HPDE6-E6E7 (cell line): ENCODE data around the gene CERT1.
A peak's percentile ranks its signal among the peaks of the same experiment; 100 is the strongest.

Experiments used
- DNase-seq: peaks from one replicate; pipeline ENCODE4 v3.0.0; 2011; ENCODE audit warnings: missing footprints; ENCODE audit errors: extremely low spot score

The CERT1 gene

GRCh38 chr5:75412111-75412990 lies 99.1 kb downstream of the CERT1 start:
- no peak for DNase-seq

- peak; percentile 29 for DNase-seq
Observed at GRCh38 chr5:75405296-75405695, 106.1 kb downstream of the CERT1 start.

GRCh38 chr5:75395277-75395676 lies 116.2 kb downstream of the CERT1 start:
- DNase-seq, result no peak

- no peak for DNase-seq
Observed at GRCh38 chr5:75389430-75389829, 122.0 kb downstream of the CERT1 start.

DNA sequence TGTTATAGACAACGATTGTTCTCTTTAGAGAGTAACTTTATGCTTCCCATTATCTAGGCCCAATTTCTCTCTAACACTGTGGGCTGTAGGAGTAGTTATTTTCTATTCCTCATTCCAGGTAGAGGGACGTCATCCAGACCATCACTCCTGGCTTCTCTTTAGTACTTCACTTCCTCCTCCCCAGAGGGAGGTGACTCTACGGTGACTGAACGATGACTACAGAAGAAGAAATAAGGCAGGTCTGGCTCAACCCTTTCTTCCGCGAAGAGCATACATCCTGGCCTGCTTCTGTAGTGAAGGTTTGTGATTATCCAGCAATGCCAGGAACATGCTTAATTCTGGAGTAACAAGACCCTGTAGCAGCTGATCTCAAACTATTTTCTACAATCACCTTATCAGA lies 123.6 kb downstream of the CERT1 start:
- DNase-seq, result peak; percentile 44

DNA sequence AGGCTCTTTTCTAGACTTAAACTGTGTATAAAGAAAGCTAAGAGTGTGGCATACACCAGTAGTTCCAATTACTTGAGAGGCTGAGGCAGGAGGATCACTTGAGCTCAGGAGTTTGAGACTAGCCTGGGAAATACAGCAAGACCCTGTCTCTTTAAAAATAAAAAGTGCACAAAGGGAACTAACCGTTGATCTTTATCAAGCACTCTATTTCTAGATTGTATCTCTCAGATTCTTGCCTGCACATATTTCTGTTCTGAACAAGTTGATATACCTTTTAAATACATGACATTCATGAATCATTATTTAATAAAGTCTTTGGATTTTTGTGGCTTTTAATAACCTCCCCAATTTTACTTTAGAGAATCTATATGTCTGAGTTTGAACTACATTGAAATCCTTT lies 127.2 kb downstream of the CERT1 start:
- no peak for DNase-seq

DNA sequence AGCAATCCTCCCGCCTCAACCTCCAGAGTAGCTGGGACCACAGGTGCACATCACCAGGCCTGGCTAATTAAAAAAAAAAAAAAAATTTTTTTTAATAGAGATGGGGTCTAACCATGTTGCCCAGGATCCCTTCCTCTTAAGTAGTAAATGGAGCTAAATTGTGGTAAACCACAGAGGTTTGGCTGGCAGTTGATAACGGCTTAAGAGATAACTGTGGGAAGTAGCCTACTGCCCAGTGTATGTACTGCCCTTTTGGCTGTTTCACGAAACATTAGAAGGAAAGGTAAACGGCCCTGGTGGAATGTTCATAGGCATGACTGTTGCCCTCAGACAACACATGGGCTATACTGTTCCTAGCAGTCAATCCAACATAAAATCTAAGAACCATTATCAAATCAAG lies 130.0 kb downstream of the CERT1 start:
- no peak for DNase-seq

DNA sequence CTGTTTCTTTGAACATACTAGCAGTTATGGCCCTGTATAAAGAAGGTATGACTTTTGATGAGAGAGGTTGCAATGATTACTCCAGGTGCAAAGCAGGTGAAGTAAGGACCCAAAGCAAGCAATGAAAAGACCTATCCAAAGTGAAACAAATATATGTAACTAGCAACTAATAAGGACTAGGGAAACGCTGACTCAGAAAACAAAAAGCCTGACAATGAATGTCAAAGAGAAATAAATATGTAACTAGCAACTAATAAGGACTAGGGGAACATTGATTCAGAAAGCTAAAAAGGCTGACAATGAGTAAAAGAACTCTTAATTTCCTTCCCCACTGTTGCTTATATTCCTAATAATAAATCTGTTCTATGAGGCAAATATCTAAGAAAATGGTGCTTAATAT lies 131.3 kb downstream of the CERT1 start:
- no peak for DNase-seq

- no peak for DNase-seq
Observed at GRCh38 chr5:75375414-75375813, 136.0 kb downstream of the CERT1 start.

GRCh38 chr5:75374394-75374814 lies 137.0 kb downstream of the CERT1 start:
- no peak for DNase-seq

GRCh38 chr5:75373862-75374261 lies 137.6 kb downstream of the CERT1 start:
- DNase-seq, result no peak

DNA sequence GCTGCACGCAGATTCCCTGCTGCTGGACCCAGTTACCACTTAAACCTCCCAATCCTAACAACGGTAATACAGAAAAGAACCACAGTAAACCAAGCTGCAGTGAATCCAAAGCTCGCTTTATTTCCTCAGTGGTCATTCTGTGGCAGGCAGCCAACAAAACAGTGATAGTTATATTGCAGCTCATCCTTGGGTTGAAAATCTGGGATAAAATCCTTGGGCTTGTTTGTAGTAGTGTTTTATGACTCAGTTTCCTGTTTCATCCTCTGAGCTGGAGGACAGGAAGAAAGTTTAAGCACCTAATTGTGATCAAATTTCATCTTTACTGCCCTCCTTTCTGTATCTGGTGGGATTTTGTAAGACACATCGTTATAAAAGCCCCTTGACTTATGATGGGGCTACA lies 143.0 kb downstream of the CERT1 start:
- no peak for DNase-seq

- DNase-seq, result no peak
Observed at GRCh38 chr5:75367401-75367800, 144.0 kb downstream of the CERT1 start.

DNA sequence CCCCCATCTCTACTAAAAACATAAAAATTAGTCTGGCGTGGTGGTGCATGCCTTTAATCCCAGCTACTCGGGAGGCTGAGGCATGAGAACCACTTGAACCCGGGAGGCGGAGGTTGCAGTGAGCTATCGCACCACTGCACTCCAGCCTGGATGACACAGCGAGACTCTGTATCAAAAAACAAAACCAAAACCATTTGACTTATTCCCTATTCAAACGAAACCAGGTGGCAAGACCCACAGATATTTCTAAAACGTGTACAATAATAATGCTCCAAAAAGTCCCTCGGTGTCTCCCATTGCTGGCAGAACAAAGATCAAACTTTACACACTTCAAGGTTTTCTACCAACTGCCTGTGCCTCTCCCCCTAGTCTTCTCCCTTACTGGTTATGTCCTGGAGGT lies 144.6 kb downstream of the CERT1 start:
- DNase-seq, result no peak

- DNase-seq, result no peak
Observed at GRCh38 chr5:75365740-75366139, 145.7 kb downstream of the CERT1 start.

DNA sequence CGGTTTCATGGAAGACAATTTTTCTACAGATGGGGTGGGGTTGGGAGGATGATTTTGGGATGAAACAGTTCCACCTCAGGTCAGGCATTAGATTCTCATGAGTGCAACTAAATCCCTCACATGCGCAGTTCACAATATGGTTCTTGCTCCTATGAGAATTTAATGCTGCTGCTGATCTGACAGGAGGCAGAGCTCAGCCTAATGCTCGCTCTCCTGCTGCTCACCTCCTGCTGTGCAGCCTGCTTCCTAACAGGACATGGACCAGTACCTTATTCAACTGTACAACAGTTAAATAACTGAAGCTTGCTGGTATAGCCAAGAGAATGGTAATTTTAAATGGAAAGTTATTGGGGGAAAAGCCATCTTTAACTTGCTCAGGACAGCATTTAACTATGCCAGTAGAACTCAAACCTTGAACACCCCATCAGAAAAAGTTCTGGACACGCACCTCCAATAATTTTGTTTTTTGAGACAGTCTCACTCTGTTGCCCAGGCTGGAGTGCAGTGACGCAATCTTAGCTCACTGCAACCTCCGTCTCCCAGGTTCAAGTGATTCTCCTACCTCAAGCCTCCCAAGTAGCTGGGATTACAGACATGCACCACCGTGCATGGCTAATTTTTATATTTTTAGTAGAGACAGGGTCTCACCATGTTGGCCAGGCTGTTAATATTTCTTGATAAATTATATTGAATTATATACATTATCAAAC lies 146.7 kb downstream of the CERT1 start:
- DNase-seq, result no peak

GRCh38 chr5:75363726-75364495 lies 147.5 kb downstream of the CERT1 start:
- no peak for DNase-seq

GRCh38 chr5:75363111-75363510 lies 148.3 kb downstream of the CERT1 start:
- no peak for DNase-seq

- no peak for DNase-seq
Observed at GRCh38 chr5:75362474-75362975, 148.9 kb downstream of the CERT1 start.

DNA sequence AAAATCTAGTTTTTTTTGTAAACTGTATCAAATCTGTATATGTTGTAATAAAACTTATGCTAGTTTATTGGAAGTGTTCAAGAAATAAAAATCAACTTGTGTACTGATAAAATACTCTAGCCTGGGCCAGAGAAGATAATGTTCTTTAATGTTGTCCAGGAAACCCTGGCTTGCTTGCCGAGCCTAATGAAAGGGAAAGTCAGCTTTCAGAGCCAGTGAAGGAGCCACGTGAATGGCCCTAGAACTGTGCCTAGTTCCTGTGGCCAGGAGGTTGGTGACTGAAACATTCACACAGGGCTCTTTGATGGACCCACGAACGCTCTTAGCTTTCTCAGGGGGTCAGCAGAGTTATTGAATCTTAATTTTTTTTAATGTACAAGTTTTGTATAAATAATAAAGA lies 150.1 kb downstream of the CERT1 start:
- DNase-seq, result no peak

- DNase-seq, result no peak
Observed at GRCh38 chr5:75358117-75358516, 153.3 kb downstream of the CERT1 start.

- no peak for DNase-seq
Observed at GRCh38 chr5:75356719-75357118, 154.7 kb downstream of the CERT1 start.
